Thyroid gland (tissue), 4 donors: ENCODE measurements around the gene PET117. TPM values are rescaled to one million over a fixed set of nuclear protein-coding genes. Genes with fewer than 3 reads are reported as not detected.
"Not testable (repeated sequence)": the region's sequence is repeated elsewhere in the genome, so short reads cannot be mapped to it uniquely, and the experiment has no call there.

Experiments used
- DNase-seq, 2 donors: peaks; one replicate each; pipeline ENCODE4 v3.0.0-alpha.2; 2019
- H3K27ac ChIP-seq, 3 donors: fragments of 200-600 bp; sonication (generic); 1 replicate in 2 of 3; 2 replicates in 1 of 3; pipeline ENCODE4 v1.5.1; 2016 to 2019; ENCODE audit warnings: mild to moderate bottlenecking in 1 of 3, moderate library complexity in 1 of 3
- H3K27me3 ChIP-seq: fragments of 200-600 bp; sonication (generic); one replicate; pipeline ENCODE4 v1.5.1; 2019
- H3K36me3 ChIP-seq, 2 donors: fragments of 200-600 bp; sonication (generic); one replicate each; pipeline ENCODE4 v1.5.1; 2016 to 2019
- H3K4me1 ChIP-seq, 2 donors: fragments of 200-600 bp; sonication (generic); one replicate each; pipeline ENCODE4 v1.5.1; 2017 to 2019
- H3K4me3 ChIP-seq, 3 donors: fragments of 200-600 bp; sonication (generic); replicated peaks in 1 of 3; 1 replicate in 2 of 3; 2 replicates in 1 of 3; pipeline ENCODE4 v1.5.1; 2016; ENCODE audit warnings: mild to moderate bottlenecking in 1 of 3
- H3K9me3 ChIP-seq: fragments of 200-600 bp; sonication (generic); one replicate; pipeline ENCODE4 v1.5.1; 2017
- POLR2A ChIP-seq, 2 donors: fragments of 450-650 bp; IDR thresholded peaks; one replicate each; pipeline ENCODE4 v1.6.1; 2017; ENCODE audit warnings: antibody characterized with exemption in 2 of 2, mild to moderate bottlenecking in 2 of 2, moderate library complexity in 1 of 2
- WGBS, 2 donors: methylation state at CpG; one replicate each; pipeline ENCODE4 v1.1.5; 2017; 5-methylcytosine and 5-hydroxymethylcytosine counted together
- intact Hi-C: fragments of 100-400 bp; cut with DNase I; formaldehyde crosslinking; loops from one replicate; pipeline ENCODE4 v1.15.1; 2023
- total RNA-seq, 4 donors: library from RNA; depleted of rRNA; stranded (reverse); fragments of >200 nt; gene quantifications; one replicate each; pipeline ENCODE4 v1.2.3, GENCODE V29; 2016
- TF ChIP-seq, protein P1 (sequence below), 6 experiments: fragments of 200-600 bp in 3 of 6; fragments of 450-650 bp in 3 of 6; sonication (generic) in 3 of 6; IDR thresholded peaks; one replicate each; pipeline ENCODE4 v1.5.1; 2016 to 2019; ENCODE audit warnings: antibody characterized with exemption in 6 of 6, mild to moderate bottlenecking in 2 of 6, inconsistent platforms in 1 of 6, moderate library complexity in 1 of 6

The PET117 gene
- total RNA-seq, 4 donors from 2014 or later = 9.8 to 21.1 (median 19.7) TPM

DNA sequence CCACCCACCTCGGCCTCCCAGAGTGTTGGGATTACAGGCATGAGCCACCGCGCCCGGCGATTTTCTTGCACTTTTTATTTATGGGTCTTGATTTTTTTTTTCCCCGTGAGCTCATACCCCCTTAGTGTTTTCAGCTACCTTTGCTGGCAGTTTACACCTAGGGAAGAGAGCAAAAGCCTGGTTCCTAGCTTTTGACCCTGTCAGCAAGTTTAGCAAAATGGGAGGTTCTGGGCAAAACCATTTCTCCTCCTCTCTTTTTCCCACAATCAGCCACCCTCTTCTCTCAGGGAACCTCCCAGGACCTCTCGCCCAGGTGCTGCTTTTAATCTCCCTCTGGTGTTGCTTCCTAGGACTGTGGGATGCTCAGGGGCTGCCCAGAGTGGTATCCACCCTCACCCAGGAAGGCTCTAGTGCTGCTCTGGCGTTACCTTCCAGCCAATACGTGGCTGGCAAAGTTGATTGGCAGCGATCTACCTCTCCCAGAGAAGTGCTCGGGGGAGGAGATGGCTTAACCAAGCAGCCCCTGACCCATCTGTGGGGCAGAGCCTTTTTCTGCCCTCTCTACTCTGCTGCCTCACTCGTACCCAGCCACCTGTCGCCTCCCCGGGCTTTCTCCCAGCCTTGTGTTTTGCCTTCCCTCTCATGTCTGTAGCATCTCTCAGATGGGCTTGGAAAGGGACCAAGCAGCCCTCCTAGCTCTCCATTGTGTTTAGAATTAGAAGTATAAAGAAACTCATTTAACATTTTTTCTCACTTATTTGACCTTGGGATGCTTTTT is 37.4 kb downstream of the PET117 start:
- TF ChIP-seq, protein P1, sequence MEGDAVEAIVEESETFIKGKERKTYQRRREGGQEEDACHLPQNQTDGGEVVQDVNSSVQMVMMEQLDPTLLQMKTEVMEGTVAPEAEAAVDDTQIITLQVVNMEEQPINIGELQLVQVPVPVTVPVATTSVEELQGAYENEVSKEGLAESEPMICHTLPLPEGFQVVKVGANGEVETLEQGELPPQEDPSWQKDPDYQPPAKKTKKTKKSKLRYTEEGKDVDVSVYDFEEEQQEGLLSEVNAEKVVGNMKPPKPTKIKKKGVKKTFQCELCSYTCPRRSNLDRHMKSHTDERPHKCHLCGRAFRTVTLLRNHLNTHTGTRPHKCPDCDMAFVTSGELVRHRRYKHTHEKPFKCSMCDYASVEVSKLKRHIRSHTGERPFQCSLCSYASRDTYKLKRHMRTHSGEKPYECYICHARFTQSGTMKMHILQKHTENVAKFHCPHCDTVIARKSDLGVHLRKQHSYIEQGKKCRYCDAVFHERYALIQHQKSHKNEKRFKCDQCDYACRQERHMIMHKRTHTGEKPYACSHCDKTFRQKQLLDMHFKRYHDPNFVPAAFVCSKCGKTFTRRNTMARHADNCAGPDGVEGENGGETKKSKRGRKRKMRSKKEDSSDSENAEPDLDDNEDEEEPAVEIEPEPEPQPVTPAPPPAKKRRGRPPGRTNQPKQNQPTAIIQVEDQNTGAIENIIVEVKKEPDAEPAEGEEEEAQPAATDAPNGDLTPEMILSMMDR (IDR thresholded peaks at IDR 0.05) = no peak
- TF ChIP-seq POLR2A (IDR thresholded peaks at IDR 0.05) = no peak
- no peaks in the 10 kb centered on the region for H3K36me3 ChIP-seq
- 96 to 98% methylated on average over 12 to 14 of the region's 14 CpGs for WGBS, 2 donors

DNA sequence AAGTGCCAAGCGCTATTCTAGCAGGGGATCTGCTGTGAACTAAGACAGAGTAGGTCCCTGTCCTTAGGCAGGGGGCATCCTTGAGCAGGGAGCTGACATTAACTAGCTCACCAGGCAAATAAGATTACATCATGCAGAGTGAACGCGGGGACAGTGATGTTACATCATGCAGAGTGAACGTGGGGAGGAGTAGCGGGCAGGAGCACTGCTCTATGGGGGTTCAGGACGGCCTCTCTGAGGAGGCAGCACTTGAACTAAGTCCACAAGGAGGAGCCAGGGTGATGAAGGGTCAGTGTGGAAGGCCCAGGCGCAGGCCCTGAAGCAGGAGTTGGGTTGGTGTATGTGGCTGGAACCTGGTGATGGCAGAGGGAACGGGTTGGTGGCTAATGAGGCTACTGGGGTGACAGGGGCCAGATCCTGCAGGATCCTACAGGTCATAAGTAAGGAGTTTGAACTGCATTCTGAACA is 38.7 kb downstream of the PET117 start:
- no peak for TF ChIP-seq POLR2A (IDR thresholded peaks at IDR 0.05)
- TF ChIP-seq, protein P1 (IDR thresholded peaks at IDR 0.05) = no peak
- 83 to 86% methylated on average over 8 of the region's 8 CpGs for WGBS, 2 donors
- no peaks in the 10 kb centered on the region for H3K9me3 ChIP-seq
- intact Hi-C loops = no loop called here
- no peak overlapping the region for H3K4me3 ChIP-seq
- no peaks in the 10 kb centered on the region for H3K27me3 ChIP-seq
- H3K36me3 ChIP-seq = no peaks in the 10 kb centered on the region
- H3K27ac ChIP-seq = no peak overlapping the region
- DNase-seq = no peak
- no peaks in the 10 kb centered on the region for H3K4me1 ChIP-seq

More for the DNA sequence above, 37.4 kb downstream of the PET117 start:
- intact Hi-C loops = no loop called here
- no peaks in the 10 kb centered on the region for H3K9me3 ChIP-seq
- no peak overlapping the region for H3K27ac ChIP-seq
- DNase-seq = no peak
- H3K4me1 ChIP-seq = no peaks in the 10 kb centered on the region
- no peak overlapping the region for H3K4me3 ChIP-seq
- H3K27me3 ChIP-seq = no peaks in the 10 kb centered on the region

DNA sequence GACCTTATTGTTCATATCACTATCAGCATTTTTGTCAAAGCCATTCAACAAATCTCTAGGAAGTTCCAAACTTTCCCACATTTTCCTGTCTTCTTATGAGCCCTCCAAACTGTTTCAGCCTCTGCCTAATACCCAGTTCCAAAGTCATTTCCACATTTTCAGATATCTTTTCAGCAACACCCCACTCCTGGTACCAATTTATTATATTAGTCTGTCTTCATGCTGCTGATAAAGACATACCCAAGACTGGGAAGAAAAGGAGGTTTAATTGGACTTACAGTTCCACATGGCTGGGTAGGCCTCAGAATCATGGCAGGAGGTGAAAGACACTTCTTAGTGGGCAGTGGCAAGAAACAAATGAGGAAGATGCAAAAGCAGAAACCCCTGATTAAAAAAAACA is 42.7 kb downstream of the PET117 start:
- H3K9me3 ChIP-seq, H3K27me3 ChIP-seq, H3K27ac ChIP-seq, DNase-seq, H3K4me3 ChIP-seq, intact Hi-C loops, H3K4me1 ChIP-seq: not testable (repeated sequence)
- peaks cover 17 to 28% of the 10 kb centered on the region in 2 donors for H3K36me3 ChIP-seq

DNA sequence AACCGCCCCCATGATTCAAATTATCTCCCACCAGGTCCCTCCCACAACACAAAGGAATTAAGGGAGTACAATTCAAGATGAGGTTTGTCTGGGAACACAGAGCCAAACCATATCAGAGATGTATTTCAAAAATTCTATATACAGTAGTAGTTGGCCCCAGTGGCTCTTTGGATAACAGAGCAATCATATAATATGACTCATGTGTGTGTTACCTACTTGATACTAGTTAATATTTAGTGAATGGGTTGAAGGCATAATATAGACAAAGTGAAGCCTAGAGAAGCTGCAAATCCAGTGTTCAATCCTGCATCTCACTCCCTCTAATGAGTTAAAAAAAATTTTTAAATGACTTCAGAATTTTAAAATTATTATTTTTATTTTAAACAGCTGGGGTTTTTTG is 43.2 kb downstream of the PET117 start:
- Histone ChIP-seq H3K9me3 (no peaks in the 10 kb centered on the region), H3K27me3 (no peaks in the 10 kb centered on the region), H3K4me3 (no peak overlapping the region), H3K36me3 (peaks cover 17 to 31% of the 10 kb centered on the region in 2 donors), H3K4me1 (no peaks in the 10 kb centered on the region), H3K27ac (no peak overlapping the region)
- no peak for TF ChIP-seq POLR2A (IDR thresholded peaks at IDR 0.05)
- TF ChIP-seq, protein P1 (IDR thresholded peaks at IDR 0.05) = no peak
- no peak for DNase-seq
- intact Hi-C loops = no loop called here
- WGBS, 2 donors = 60 to 100% methylated on average over 1 of the region's 1 CpG

DNA sequence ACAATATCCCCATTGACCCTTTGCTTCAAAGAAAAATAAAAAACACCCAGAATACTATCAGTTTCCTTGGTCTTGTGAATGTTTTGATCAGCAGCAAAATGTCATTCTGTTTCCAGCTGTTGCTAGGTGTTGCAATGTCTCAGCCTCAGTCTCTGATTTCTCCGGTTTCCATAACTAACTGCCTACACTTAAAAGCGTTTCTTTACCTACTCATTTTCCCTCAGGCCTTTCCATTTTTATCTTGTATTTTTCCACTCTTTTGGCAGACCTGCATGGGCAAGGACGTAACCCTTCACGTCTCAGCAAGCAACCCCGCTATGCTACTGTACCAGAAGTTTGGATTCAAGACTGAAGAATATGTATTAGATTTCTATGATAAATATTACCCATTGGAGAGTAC is 49.4 kb downstream of the PET117 start:
- H3K4me3 ChIP-seq = no peak overlapping the region
- WGBS, 2 donors = 92% methylated on average over 5 of the region's 5 CpGs
- intact Hi-C loops = no loop called here
- peaks cover 17 to 50% of the 10 kb centered on the region in 2 donors for H3K36me3 ChIP-seq
- H3K4me1 ChIP-seq = no peaks in the 10 kb centered on the region
- H3K9me3 ChIP-seq = no peaks in the 10 kb centered on the region
- no peak for DNase-seq
- no peak for TF ChIP-seq POLR2A (IDR thresholded peaks at IDR 0.05)
- TF ChIP-seq, protein P1 (IDR thresholded peaks at IDR 0.05) = no peak
- no peaks in the 10 kb centered on the region for H3K27me3 ChIP-seq
- H3K27ac ChIP-seq = no peak overlapping the region
